T-helper 1 cell treated with Interleukin-12 subunit alpha and Interleukin-12 subunit beta and Interleukin-4 antibody, amounts not matched to agents 30 μg/mL and 1 μg/mL, for 36 hours (primary cell): ENCODE measurements around the gene SRSF1.

Experiments
- H3K27ac Mint-ChIP-seq: one replicate; pipeline ENCODE4 v1.8.0; 2021; ENCODE audit warnings: mild to moderate bottlenecking, mixed read lengths
- H3K27me3 Mint-ChIP-seq: one replicate; pipeline ENCODE4 v1.8.0; 2021; ENCODE audit warnings: low read depth, mixed read lengths
- H3K36me3 Mint-ChIP-seq: one replicate; pipeline ENCODE4 v1.8.0; 2021; ENCODE audit warnings: low read depth, mixed read lengths
- H3K4me1 Mint-ChIP-seq: one replicate; pipeline ENCODE4 v1.8.0; 2021; ENCODE audit warnings: low read depth, mixed read lengths
- H3K4me3 Mint-ChIP-seq: one replicate; pipeline ENCODE4 v1.8.0; 2021; ENCODE audit warnings: mild to moderate bottlenecking, moderate library complexity, mixed read lengths
- H3K9me3 Mint-ChIP-seq: one replicate; pipeline ENCODE4 v1.8.0; 2021; ENCODE audit warnings: mixed read lengths

The SRSF1 gene

GRCh38 chr17:58002973-58003372 lies 4.1 kb downstream of the SRSF1 start:
- peaks cover 51% of the 10 kb centered on the region for H3K4me1 Mint-ChIP-seq
- H3K4me3 Mint-ChIP-seq = peak overlapping the region; percentile 53
- H3K36me3 Mint-ChIP-seq = peaks cover 59% of the 10 kb centered on the region
- H3K27ac Mint-ChIP-seq = no peak overlapping the region
- no peaks in the 10 kb centered on the region for H3K27me3 Mint-ChIP-seq
- no peaks in the 10 kb centered on the region for H3K9me3 Mint-ChIP-seq

GRCh38 chr17:58002154-58002948 lies 4.7 kb downstream of the SRSF1 start:
- Mint-ChIP-seq H3K9me3 (no peaks in the 10 kb centered on the region), H3K4me3 (no peak overlapping the region), H3K4me1 (peaks cover 49% of the 10 kb centered on the region), H3K27me3 (no peaks in the 10 kb centered on the region), H3K27ac (no peak overlapping the region), H3K36me3 (peaks cover 60% of the 10 kb centered on the region)

DNA sequence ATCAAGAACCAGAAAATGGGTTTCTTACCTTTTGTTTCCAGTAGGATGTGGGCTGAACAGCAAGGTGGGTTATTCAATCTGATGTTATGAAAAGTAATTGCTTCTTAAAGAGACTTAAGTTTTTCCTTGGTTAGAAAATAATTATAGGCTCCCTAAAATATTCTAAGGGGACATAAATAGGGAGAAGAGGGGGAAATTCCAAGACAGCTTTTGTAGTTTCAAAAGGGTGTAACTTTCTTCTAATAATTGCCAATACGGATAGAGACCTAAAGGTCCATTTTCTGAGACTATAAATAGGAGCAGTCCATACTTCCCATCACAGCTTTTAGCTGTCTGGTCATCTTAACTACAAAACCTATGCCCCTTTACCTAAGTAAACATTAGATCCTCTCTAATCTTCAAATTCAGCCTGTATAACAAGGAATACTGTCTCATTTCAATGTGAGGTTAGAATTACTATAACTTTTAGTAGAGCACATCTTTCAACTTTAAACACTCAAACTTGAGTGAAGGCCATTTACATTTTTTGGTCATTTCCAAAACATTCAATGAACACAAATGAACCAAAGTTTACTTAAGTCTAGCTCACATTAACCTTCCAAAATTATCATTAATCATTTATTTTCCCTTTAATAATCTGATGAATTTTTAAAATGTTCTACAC lies 5.5 kb downstream of the SRSF1 start:
- peaks cover 59% of the 10 kb centered on the region for H3K36me3 Mint-ChIP-seq
- H3K27me3 Mint-ChIP-seq = no peaks in the 10 kb centered on the region
- H3K27ac Mint-ChIP-seq = no peak overlapping the region
- no peaks in the 10 kb centered on the region for H3K9me3 Mint-ChIP-seq
- H3K4me1 Mint-ChIP-seq = peaks cover 51% of the 10 kb centered on the region
- H3K4me3 Mint-ChIP-seq = no peak overlapping the region

- no peaks in the 10 kb centered on the region for H3K9me3 Mint-ChIP-seq
- H3K36me3 Mint-ChIP-seq = peaks cover 44% of the 10 kb centered on the region
- no peak overlapping the region for H3K4me3 Mint-ChIP-seq
- H3K27me3 Mint-ChIP-seq = no peaks in the 10 kb centered on the region
- peaks cover 45% of the 10 kb centered on the region for H3K4me1 Mint-ChIP-seq
- H3K27ac Mint-ChIP-seq = no peak overlapping the region
Measured at GRCh38 chr17:57999496-58000017, 7.5 kb downstream of the SRSF1 start.

DNA sequence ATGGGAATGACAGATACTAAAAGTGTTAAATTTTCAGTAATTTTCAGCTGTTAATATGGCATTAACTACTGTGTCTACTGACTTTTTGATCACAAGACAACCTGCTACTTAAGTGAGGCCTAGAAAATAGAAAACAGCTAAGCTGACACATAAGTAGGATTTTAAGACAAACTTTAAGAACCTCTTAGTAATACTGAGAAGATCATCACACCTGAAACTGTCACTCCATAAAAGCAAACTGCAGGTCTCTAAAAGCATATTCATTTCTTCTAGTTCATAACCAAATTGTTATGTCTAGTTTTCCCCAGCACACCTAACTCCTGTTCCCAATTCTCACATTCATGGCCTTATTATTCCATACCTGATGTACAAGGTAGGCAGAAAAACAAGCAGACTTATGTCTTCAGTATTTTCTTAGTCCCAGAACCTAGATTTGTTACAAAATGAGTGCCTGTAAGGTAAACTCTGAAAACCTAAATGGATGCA lies 8.0 kb downstream of the SRSF1 start:
- Mint-ChIP-seq H3K4me1 (peaks cover 45% of the 10 kb centered on the region), H3K27me3 (no peaks in the 10 kb centered on the region), H3K4me3 (no peak overlapping the region), H3K36me3 (peaks cover 44% of the 10 kb centered on the region), H3K27ac (no peak overlapping the region), H3K9me3 (no peaks in the 10 kb centered on the region)

- Mint-ChIP-seq H3K4me1 (peaks cover 39% of the 10 kb centered on the region), H3K4me3 (no peak overlapping the region), H3K27me3 (no peaks in the 10 kb centered on the region), H3K9me3 (no peaks in the 10 kb centered on the region), H3K27ac (no peak overlapping the region), H3K36me3 (peaks cover 33% of the 10 kb centered on the region)
Measured at GRCh38 chr17:57997085-57997809, 9.8 kb downstream of the SRSF1 start.

- Mint-ChIP-seq H3K36me3 (peaks cover 29% of the 10 kb centered on the region), H3K4me3 (no peak overlapping the region), H3K9me3 (no peaks in the 10 kb centered on the region), H3K27me3 (no peaks in the 10 kb centered on the region), H3K4me1 (peaks cover 32% of the 10 kb centered on the region), H3K27ac (peak overlapping the region; percentile 3)
Measured at GRCh38 chr17:57995076-57995956, 11.7 kb downstream of the SRSF1 start.

GRCh38 chr17:57994436-57994835 lies 12.6 kb downstream of the SRSF1 start:
- Mint-ChIP-seq H3K27ac (no peak overlapping the region), H3K9me3 (no peaks in the 10 kb centered on the region), H3K27me3 (no peaks in the 10 kb centered on the region), H3K4me3 (no peak overlapping the region), H3K4me1 (peaks cover 34% of the 10 kb centered on the region), H3K36me3 (peaks cover 27% of the 10 kb centered on the region)

DNA sequence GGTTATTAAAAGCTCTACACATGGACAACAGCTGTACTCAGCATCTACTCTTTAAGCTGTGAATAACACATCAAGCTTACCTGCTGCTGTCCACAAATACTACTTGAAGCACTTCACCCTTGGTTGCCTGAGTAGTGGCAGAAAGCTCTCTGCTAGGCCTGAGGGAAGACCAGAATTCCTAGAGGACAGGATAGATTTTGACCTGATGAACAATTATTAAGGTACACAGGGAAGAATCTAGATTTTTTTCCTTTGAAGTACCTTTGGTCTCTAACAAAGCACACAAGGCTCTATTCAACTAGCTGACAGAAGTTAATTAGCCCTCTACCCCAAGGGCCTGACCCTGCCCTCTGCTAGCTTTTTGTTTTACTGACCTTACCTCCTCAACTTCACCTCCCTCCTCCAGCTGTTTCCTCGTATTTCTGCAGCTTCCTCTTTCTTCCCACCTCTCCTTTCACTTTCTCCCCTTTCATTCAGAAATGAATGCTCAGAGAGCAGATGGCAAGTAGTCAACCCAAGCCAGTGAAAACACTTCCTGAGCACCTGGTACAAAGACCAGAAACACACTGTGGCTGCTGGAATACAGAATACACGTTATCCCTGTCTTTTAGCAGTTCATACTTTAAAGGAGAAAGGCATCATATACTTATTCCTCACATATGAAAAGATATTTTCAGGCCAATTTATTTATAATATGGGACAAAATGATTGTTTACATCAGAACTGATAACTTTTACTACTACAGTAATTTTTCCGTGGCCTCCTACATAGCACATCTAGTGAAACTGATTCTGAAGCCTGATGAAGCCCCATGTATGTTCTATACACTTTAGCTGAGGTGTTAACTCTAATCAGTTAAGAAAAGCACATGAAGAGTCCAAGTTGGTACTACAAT lies 13.3 kb downstream of the SRSF1 start:
- H3K4me3 Mint-ChIP-seq = no peak overlapping the region
- H3K27ac Mint-ChIP-seq = peak overlapping the region; percentile 37
- no peaks in the 10 kb centered on the region for H3K9me3 Mint-ChIP-seq
- H3K27me3 Mint-ChIP-seq = no peaks in the 10 kb centered on the region
- peaks cover 35% of the 10 kb centered on the region for H3K4me1 Mint-ChIP-seq
- peaks cover 25% of the 10 kb centered on the region for H3K36me3 Mint-ChIP-seq

DNA sequence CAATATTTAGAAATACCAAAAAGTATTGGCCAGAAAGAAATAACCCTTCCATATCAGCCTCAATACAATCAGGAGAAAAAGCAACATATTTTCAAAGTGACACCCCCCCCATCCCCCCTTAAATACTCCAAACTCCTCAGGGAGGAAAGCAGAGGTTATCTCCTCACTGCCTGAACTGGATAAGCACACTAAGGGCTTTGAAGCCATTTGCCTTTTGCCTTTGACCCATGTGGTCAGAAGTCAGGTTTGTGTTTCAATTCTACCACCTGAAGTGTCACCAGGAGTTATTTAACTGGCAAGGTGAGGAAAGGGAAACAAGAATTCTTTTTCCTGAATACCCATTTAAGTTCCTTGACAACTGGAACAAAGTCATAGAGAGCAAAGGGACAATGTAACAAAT lies 15.5 kb downstream of the SRSF1 start:
- peaks cover 15% of the 10 kb centered on the region for H3K36me3 Mint-ChIP-seq
- H3K27ac Mint-ChIP-seq = no peak overlapping the region
- no peak overlapping the region for H3K4me3 Mint-ChIP-seq
- H3K4me1 Mint-ChIP-seq = peaks cover 36% of the 10 kb centered on the region
- H3K9me3 Mint-ChIP-seq = no peaks in the 10 kb centered on the region
- no peaks in the 10 kb centered on the region for H3K27me3 Mint-ChIP-seq

DNA sequence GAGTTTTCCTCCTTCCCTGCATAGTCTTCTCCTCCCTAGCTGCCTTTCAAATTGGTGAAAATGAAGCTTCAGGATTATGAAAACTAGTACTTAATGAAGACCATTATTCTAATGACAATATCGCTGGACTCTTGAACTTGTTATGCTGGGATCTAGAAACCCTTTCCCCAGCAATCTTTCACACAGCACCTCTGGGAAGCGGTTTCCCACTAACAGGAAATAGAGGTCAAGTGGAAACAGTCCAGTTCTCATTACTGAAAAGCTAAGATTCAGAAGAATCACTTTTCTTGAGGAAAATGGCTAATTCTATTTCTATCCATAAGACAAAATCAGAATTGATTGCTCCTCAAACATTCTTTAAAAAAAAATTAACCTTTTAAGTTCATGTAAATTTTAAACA lies 17.0 kb downstream of the SRSF1 start:
- no peaks in the 10 kb centered on the region for H3K9me3 Mint-ChIP-seq
- H3K4me1 Mint-ChIP-seq = peaks cover 40% of the 10 kb centered on the region
- peaks cover 15% of the 10 kb centered on the region for H3K36me3 Mint-ChIP-seq
- H3K27ac Mint-ChIP-seq = peak overlapping the region; percentile 50
- peak overlapping the region; percentile 46 for H3K4me3 Mint-ChIP-seq
- H3K27me3 Mint-ChIP-seq = no peaks in the 10 kb centered on the region

DNA sequence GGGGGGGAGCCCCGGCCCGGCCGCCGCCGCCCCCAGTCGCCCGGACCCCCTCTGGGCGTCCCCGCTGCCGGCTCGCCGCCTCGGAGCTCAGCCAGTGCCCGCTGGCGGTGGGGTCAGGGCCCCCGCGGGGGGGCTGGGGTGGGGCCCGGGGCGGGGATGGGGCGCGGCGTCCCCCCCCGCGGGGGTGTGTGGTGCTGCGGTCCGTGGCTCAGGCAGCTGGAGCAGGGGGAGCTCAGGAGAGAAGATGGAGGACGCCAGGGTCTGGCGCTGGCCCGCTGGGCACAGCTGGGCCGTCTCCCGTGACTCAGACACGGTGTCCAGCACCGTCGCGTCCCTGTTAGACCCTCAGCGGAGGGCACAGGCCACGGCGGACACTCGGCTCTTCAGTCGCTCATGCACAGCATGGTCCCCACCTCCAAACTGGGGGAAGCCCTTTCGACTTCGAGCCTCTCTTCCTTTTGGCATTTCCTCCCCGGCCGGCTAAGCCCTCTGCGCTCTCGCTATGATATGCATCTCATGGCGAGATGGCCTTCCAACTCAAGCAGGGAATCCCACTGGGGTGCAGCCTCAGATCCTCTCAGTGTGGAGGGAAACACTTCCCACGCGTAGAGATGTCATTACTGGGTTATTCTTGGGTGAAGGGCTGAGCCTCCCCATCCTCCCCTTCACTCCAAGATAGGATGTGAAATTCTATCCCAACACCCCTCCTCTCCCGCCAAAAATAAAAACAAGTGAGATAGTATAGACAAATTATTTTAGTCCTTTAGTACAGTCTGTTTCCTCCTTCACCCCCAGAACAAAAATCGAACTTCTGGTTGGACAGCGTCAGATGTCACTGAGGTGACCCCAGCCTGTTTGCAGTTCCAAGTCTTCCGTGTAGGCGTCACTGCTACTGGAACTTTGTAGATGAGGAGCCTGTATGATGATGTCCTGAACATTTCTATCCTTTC lies 18.5 kb downstream of the SRSF1 start:
- Mint-ChIP-seq H3K4me1 (peaks cover 44% of the 10 kb centered on the region), H3K27ac (peak overlapping the region; percentile 89), H3K4me3 (peak overlapping the region; percentile 87), H3K9me3 (no peaks in the 10 kb centered on the region), H3K36me3 (peaks cover 20% of the 10 kb centered on the region), H3K27me3 (no peaks in the 10 kb centered on the region)
